Calu3 (cell line): ENCODE measurements around the gene POLDIP3. TPM values are rescaled to one million over a fixed set of nuclear protein-coding genes. Genes with fewer than 3 reads are reported as not detected.
"Not testable (repeated sequence)": the region's sequence is repeated elsewhere in the genome, so short reads cannot be mapped to it uniquely, and the experiment has no call there.

Source experiments
- BruUV-seq: library from RNA; stranded (reverse); fragments of 400-500 nt; replicated peaks from 2 replicates; lab custom pipeline; 2021; lab: Mats Ljungman, UMichigan
- CTCF ChIA-PET: fragments of 300-600 bp; sonication (Branson Sonifier 250); formaldehyde crosslinking; loops from one replicate; lab custom pipeline; 2022; ENCODE audit warnings: antibody characterized with exemption; lab: Charles Lee
- DNase-seq: peaks from one replicate; pipeline ENCODE4 v3.0.0; 2022
- H3K27ac Mint-ChIP-seq: one replicate; pipeline ENCODE4 v1.8.0; 2022; ENCODE audit warnings: mixed read lengths; ENCODE audit not compliant: unreplicated experiment
- H3K27me3 Mint-ChIP-seq: one replicate; pipeline ENCODE4 v1.8.0; 2022; ENCODE audit warnings: mixed read lengths; ENCODE audit not compliant: unreplicated experiment
- H3K36me3 Mint-ChIP-seq: one replicate; pipeline ENCODE4 v1.8.0; 2022; ENCODE audit warnings: mild to moderate bottlenecking, moderate library complexity, mixed read lengths; ENCODE audit not compliant: insufficient read depth, unreplicated experiment
- H3K4me1 Mint-ChIP-seq: one replicate; pipeline ENCODE4 v1.8.0; 2022; ENCODE audit warnings: mild to moderate bottlenecking, low read depth, mixed read lengths; ENCODE audit not compliant: unreplicated experiment
- H3K4me3 Mint-ChIP-seq: one replicate; pipeline ENCODE4 v1.8.0; 2022; ENCODE audit warnings: mild to moderate bottlenecking, low read depth, moderate library complexity, mixed read lengths; ENCODE audit not compliant: unreplicated experiment
- H3K9me3 Mint-ChIP-seq: one replicate; pipeline ENCODE4 v1.8.0; 2022; ENCODE audit warnings: low read depth, mixed read lengths; ENCODE audit not compliant: unreplicated experiment
- intact Hi-C: fragments of 100-400 bp; cut with micrococcal nuclease; formaldehyde crosslinking; loops from one replicate; pipeline ENCODE4 v1.10.0; 2022; ENCODE audit not compliant: unreplicated experiment
- total RNA-seq: library from RNA; stranded (reverse); gene quantifications from 2 replicates; pipeline ENCODE4 v1.2.3, GENCODE V29; 2022
- TF ChIP-seq, protein P1 (sequence below): fragments of 200-600 bp; IDR thresholded peaks from one replicate; pipeline ENCODE4 v1.8.0; 2022; ENCODE audit warnings: antibody characterized with exemption; ENCODE audit not compliant: unreplicated experiment

POLDIP3 gene
- total RNA-seq, 1 experiment from 2014 or later: 60.1 TPM

DNA sequence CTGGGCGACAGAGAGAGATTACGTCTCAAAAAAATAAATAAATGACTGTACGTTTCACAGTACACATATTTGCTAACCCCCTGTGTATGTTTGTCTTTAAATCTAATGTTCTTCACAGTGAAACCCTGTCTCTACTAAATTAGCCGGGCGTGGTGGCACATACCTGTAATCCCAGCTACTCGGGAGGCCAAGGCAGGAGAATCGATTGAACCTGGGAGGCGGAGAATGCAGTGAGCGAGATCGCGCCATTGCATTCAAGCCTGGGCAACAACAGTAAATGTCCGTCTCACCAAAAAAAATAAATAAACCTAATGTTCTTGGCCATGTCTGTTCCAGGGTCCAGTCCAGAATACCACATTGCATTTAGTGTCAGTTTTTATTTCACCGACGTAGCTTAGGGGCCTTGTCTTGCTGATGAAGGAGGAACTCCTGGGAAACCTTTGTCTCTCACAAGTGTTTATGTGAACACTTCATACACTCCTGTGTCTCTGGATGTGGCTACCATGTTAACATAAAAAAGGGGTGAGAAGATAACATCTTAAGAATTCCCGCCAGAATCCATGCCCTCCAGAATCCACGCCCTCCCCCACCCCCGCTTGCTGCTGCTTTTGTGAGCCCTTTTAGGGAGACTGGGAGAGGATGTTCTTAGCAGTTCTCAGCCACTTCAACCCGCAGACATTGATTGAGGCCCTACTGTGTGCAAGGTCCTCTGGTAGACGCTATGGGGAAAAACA lies 65.9 kb downstream of the POLDIP3 start:
- DNase-seq: no peak
- BruUV-seq: no TSS peak
- no peak overlapping the region for H3K27ac Mint-ChIP-seq
- TF ChIP-seq, protein P1, sequence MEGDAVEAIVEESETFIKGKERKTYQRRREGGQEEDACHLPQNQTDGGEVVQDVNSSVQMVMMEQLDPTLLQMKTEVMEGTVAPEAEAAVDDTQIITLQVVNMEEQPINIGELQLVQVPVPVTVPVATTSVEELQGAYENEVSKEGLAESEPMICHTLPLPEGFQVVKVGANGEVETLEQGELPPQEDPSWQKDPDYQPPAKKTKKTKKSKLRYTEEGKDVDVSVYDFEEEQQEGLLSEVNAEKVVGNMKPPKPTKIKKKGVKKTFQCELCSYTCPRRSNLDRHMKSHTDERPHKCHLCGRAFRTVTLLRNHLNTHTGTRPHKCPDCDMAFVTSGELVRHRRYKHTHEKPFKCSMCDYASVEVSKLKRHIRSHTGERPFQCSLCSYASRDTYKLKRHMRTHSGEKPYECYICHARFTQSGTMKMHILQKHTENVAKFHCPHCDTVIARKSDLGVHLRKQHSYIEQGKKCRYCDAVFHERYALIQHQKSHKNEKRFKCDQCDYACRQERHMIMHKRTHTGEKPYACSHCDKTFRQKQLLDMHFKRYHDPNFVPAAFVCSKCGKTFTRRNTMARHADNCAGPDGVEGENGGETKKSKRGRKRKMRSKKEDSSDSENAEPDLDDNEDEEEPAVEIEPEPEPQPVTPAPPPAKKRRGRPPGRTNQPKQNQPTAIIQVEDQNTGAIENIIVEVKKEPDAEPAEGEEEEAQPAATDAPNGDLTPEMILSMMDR: no peak
- CTCF ChIA-PET: no interaction called here
- intact Hi-C loops: no loop called here
- H3K36me3 Mint-ChIP-seq: peaks cover 12% of the 10 kb centered on the region
- H3K9me3 Mint-ChIP-seq: no peaks in the 10 kb centered on the region
- H3K4me1 Mint-ChIP-seq: no peaks in the 10 kb centered on the region
- H3K27me3 Mint-ChIP-seq: peaks cover 28% of the 10 kb centered on the region
- H3K4me3 Mint-ChIP-seq: no peak overlapping the region

DNA sequence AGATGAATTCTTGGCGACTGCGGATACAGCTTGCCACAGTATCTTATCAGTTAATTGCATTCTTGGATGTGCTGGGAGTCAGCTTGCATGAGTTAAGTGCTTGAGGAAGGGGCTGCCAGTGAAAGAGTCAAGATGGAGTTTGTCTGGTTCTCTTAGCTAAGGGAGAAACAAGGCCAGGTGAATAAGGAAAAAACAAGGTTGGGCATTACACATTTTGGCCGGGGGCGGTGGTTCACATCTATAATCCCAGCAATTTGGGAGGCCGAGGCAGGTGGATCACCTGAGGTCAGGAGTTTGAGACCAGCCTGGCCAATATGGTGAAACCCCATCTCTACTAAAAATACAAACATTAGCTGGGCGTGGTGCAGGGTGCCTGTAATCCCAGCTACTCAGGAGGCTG lies 66.6 kb downstream of the POLDIP3 start:
- DNase-seq, H3K4me1 Mint-ChIP-seq, H3K4me3 Mint-ChIP-seq, intact Hi-C loops, H3K36me3 Mint-ChIP-seq, CTCF ChIA-PET, H3K27ac Mint-ChIP-seq, BruUV-seq, H3K9me3 Mint-ChIP-seq: not testable (repeated sequence)
- peaks cover 28% of the 10 kb centered on the region for H3K27me3 Mint-ChIP-seq

DNA sequence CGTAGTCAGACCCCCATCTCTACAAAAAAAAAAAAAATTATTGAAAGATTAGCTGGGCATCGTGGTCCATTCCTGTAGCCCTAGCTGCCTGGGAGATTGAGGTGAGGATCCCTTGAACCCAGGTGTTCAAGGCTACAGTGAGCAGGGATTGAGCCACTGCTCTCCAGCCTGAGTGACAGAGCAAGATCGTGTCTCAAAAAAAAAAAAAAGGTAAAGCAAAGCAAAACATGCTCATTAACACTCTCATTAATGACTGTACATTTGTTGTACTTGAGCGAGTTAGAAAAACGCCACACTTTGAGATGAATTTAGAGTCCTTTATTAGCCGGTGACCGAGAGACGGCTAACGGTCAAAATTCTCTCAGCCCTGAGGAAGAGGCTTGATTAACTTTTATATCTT lies 67.1 kb downstream of the POLDIP3 start:
- Mint-ChIP-seq H3K4me3 (no peak overlapping the region), H3K27me3 (peaks cover 28% of the 10 kb centered on the region), H3K9me3 (no peaks in the 10 kb centered on the region), H3K36me3 (peaks cover 4% of the 10 kb centered on the region), H3K4me1 (no peaks in the 10 kb centered on the region), H3K27ac (no peak overlapping the region)
- TF ChIP-seq, protein P1: no peak
- intact Hi-C loops: no loop called here
- BruUV-seq: no TSS peak
- no peak for DNase-seq
- CTCF ChIA-PET: no interaction called here

DNA sequence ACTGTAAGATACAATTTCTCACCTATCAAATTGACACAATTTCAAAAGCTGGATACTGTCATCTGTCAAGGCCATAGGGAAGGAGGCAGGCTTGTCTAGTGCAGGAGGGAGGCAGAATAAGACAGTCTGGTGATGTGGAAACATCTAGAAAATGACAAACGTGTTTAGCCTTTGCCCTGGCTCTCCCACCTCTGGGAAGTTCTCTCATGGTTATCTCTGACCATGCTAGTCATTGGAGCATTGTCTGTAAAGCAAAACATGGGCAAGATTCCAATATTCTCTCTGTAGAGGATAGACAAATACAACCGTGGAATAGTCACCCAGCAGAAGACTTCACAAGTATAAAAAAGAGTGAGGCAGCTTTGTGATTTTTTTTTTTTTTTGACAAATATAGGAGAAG lies 70.0 kb downstream of the POLDIP3 start:
- TF ChIP-seq, protein P1: no peak
- no peaks in the 10 kb centered on the region for H3K4me1 Mint-ChIP-seq
- peaks cover 24% of the 10 kb centered on the region for H3K27me3 Mint-ChIP-seq
- no peak for DNase-seq
- H3K9me3 Mint-ChIP-seq: no peaks in the 10 kb centered on the region
- peaks cover 4% of the 10 kb centered on the region for H3K36me3 Mint-ChIP-seq
- H3K4me3 Mint-ChIP-seq: no peak overlapping the region
- no TSS peak for BruUV-seq
- CTCF ChIA-PET: interaction anchor here (0.6 to 0.7 kb wide), 2 partner anchors 48 to 249 kb away, joined by 3 to 4 read pairs; no protein-coding TSS in a partner anchor
- intact Hi-C loops: no loop called here
- no peak overlapping the region for H3K27ac Mint-ChIP-seq

- H3K4me3 Mint-ChIP-seq, H3K36me3 Mint-ChIP-seq, H3K4me1 Mint-ChIP-seq, H3K9me3 Mint-ChIP-seq, BruUV-seq, H3K27ac Mint-ChIP-seq, H3K27me3 Mint-ChIP-seq, intact Hi-C loops, DNase-seq: not testable (repeated sequence)
- CTCF ChIA-PET: interaction anchor here (0.6 kb wide), 2 partner anchors 8 to 197 kb away, joined by 3 to 5 read pairs; no protein-coding TSS in a partner anchor
These were observed 75.4 kb downstream of the POLDIP3 start for GRCh38 chr22:42539236-42539771.

DNA sequence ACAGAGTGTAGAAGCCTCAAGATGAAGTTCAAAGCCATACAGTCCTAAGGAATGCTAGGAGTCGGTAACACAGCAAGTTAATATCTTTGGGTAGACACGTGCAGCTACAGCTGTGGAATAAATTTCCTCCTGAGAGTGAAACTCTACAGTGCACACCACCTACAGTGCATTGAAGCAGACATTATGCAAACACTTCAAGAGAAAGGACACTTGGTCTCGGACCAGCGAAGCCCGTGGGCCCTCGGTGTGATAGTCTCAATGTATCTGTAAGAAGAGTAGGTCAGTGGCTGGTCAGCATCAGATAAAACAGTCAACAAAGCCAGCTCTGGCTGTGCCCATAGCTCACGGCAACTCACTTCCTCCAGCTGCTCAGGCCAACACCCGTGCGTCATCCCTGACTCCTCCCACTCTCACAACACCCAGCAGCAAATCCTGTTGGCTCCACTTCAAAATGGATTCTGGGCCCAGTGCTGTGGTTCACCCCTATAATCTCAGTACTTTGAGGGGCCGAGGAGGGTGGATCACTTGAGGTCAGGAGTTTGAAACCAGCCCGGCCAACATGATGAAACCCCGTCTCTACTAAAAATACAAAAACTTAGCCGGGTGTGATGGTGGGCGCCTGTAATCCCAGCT lies 77.4 kb downstream of the POLDIP3 start:
- intact Hi-C loops, H3K4me1 Mint-ChIP-seq, H3K9me3 Mint-ChIP-seq, H3K27ac Mint-ChIP-seq, BruUV-seq, H3K4me3 Mint-ChIP-seq, H3K27me3 Mint-ChIP-seq, DNase-seq: not testable (repeated sequence)
- CTCF ChIA-PET: interaction anchor here (0.6 kb wide), 1 partner anchor 16 kb away, joined by 10 read pairs; no protein-coding TSS in a partner anchor
- peaks cover 13% of the 10 kb centered on the region for H3K36me3 Mint-ChIP-seq

DNA sequence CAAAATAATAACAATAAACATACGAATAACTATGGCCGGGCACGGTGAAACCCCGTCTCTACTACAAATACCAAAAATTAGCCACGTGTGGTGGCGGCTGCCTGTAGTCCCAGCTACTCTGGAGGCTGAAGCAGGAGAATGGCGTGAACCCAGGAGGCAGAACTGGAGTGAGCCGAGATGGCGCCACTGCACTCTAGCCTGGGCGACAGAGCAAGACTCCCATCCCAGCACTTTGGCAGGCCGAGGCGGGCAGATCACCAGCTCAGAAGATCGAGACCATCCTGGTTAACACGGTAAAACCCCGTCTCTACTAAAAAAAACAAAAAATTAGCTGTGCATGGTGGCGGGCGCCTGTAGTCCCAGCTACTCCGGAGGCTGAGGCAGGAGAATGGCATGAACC lies 78.0 kb downstream of the POLDIP3 start:
- H3K9me3 Mint-ChIP-seq, intact Hi-C loops, H3K27me3 Mint-ChIP-seq, H3K27ac Mint-ChIP-seq, DNase-seq, H3K4me3 Mint-ChIP-seq, CTCF ChIA-PET, H3K4me1 Mint-ChIP-seq, BruUV-seq: not testable (repeated sequence)
- H3K36me3 Mint-ChIP-seq: peaks cover 13% of the 10 kb centered on the region
